ENCODE data around the gene CERK.

Gene CERK

GRCh38 chr22:46681010-46681409 is 57.0 kb downstream of the CERK start:
- TF ChIP-seq GATA2 (IDR thresholded peaks at IDR 0.05; ENCODE audit: low read depth, low read length) (no peak), GATA3 (IDR thresholded peaks at IDR 0.05; ENCODE audit: low read depth, low read length) (no peak)

- TF ChIP-seq GATA2 (IDR thresholded peaks at IDR 0.05; ENCODE audit: low read depth, low read length) (no peak), GATA3 (IDR thresholded peaks at IDR 0.05; ENCODE audit: low read depth, low read length) (no peak)
These were observed 58.3 kb downstream of the CERK start for GRCh38 chr22:46679706-46680269.

GRCh38 chr22:46678785-46679700 is 59.0 kb downstream of the CERK start:
- TF ChIP-seq GATA2 (IDR thresholded peaks at IDR 0.05; ENCODE audit: low read depth, low read length) (no peak), GATA3 (IDR thresholded peaks at IDR 0.05; ENCODE audit: low read depth, low read length) (no peak)

DNA sequence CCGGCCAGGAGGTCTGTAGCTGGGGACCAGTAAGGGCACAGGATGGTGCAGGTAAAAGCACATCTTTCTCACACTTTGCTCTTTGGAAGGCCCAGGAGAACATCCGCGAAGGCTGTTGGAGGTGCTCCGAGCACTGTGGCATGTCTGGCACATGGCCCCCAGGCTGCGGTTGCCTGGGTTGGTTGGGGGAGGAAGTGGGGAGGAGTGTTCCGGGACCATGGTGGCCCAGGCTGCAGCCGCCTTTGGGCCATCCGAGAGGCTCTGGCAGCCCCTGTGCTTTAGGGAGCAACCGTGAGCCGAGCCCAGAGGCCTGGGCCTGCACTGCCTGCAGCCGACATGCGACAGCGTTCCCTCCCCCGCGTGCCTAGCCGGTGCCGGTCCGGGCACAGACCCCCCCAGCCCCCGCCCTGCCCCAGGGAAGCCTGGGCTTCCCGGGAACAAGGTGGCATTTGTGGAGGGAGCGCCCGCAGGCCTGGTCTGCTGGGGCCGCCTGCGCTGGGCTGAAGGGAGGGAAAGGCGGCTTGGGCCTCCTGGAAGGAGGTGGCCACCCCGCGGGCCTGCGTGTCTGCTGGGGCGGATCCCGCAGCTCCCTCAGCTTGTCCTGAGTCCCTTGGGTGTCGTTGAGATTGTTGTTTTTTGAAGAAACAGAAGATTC is 59.9 kb downstream of the CERK start:
- no peak for TF ChIP-seq GATA3 (IDR thresholded peaks at IDR 0.05; ENCODE audit: low read depth, low read length)
- TF ChIP-seq GATA2 (IDR thresholded peaks at IDR 0.05; ENCODE audit: low read depth, low read length), result no peak

- TF ChIP-seq GATA2 (IDR thresholded peaks at IDR 0.05; ENCODE audit: low read depth, low read length) (no peak), GATA3 (IDR thresholded peaks at IDR 0.05; ENCODE audit: low read depth, low read length) (no peak)
These were observed 60.6 kb downstream of the CERK start for GRCh38 chr22:46677323-46678002.

DNA sequence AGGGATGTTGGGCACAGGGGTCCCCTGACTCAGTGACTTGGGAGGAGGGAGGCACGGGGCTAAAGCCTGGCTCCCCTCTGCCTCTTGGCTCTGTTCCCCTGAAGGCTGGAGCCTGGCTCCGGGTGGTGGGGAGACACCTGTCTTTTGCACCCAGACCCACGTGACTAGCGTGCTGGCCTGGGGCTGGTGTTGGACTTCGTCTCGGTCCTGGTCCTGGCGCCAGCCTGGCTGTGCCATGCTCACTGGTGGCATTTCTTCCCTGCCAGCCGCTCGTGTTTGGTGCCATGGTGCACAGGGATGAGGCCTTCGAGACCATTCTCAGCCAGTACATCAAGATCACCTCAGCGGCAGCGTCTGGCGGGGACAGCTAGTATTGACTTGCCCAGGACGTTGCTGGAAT is 61.2 kb downstream of the CERK start:
- TF ChIP-seq GATA2 (IDR thresholded peaks at IDR 0.05; ENCODE audit: low read depth, low read length) (no peak), GATA3 (IDR thresholded peaks at IDR 0.05; ENCODE audit: low read depth, low read length) (no peak)

- TF ChIP-seq GATA2 (IDR thresholded peaks at IDR 0.05; ENCODE audit: low read depth, low read length) (no peak), GATA3 (IDR thresholded peaks at IDR 0.05; ENCODE audit: low read depth, low read length) (no peak)
These were observed 61.6 kb downstream of the CERK start for GRCh38 chr22:46676479-46676878.

DNA sequence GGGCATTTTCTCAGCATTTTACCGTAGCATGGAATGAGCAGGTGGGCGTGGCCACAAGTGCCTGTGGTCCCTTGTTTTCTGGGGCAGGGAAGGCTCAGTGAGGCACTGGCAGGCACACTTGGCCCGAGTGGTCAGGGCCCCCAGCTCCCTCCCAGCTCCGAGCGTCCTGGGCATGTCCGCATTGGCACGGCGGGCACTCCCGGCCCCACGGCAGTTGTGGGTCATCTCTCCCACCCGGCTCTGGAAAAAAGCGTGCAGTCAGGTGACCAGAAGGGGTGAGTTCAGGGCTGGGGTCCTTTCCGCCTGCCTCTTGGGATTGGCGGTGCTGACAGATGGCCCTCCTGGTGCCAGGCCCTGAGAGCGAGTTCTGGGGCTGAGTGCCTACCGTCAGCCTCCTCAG is 62.1 kb downstream of the CERK start:
- TF ChIP-seq GATA2 (IDR thresholded peaks at IDR 0.05; ENCODE audit: low read depth, low read length) (no peak), GATA3 (IDR thresholded peaks at IDR 0.05; ENCODE audit: low read depth, low read length) (no peak)

DNA sequence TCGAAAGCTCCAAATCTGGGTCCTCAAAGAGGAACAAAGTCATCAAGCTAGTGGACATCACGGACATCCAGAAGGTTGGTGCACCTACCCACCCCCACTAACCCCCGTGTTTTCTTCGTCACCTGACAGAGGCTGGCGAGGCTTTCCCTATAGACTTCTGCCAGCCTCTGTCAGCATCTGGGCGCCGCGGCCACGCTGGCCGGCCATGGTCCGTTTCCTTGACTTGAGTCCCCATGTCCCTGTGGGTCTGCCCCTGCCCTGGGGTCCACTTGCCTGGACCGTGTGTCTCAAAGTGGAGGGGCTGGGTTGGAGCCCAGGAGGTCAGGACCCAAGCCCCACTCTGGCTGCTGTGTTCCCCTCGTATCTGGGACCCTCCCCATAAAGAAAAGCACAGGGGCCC is 62.6 kb downstream of the CERK start:
- no peak for TF ChIP-seq GATA3 (IDR thresholded peaks at IDR 0.05; ENCODE audit: low read depth, low read length)
- no peak for TF ChIP-seq GATA2 (IDR thresholded peaks at IDR 0.05; ENCODE audit: low read depth, low read length)

- TF ChIP-seq GATA3 (IDR thresholded peaks at IDR 0.05; ENCODE audit: low read depth, low read length) (no peak), GATA2 (IDR thresholded peaks at IDR 0.05; ENCODE audit: low read depth, low read length) (no peak)
These were observed 63.1 kb downstream of the CERK start for GRCh38 chr22:46674906-46675305.

- TF ChIP-seq GATA3 (IDR thresholded peaks at IDR 0.05; ENCODE audit: low read depth, low read length) (no peak), GATA2 (IDR thresholded peaks at IDR 0.05; ENCODE audit: low read depth, low read length) (no peak)
These were observed 63.7 kb downstream of the CERK start for GRCh38 chr22:46674367-46674781.

- TF ChIP-seq GATA2 (IDR thresholded peaks at IDR 0.05; ENCODE audit: low read depth, low read length) (no peak), GATA3 (IDR thresholded peaks at IDR 0.05; ENCODE audit: low read depth, low read length) (no peak)
These were observed 64.3 kb downstream of the CERK start for GRCh38 chr22:46673662-46674236.

GRCh38 chr22:46673205-46673604 is 64.8 kb downstream of the CERK start:
- TF ChIP-seq GATA2 (IDR thresholded peaks at IDR 0.05; ENCODE audit: low read depth, low read length) (no peak), GATA3 (IDR thresholded peaks at IDR 0.05; ENCODE audit: low read depth, low read length) (no peak)

GRCh38 chr22:46672731-46673130 is 65.3 kb downstream of the CERK start:
- TF ChIP-seq GATA2 (IDR thresholded peaks at IDR 0.05; ENCODE audit: low read depth, low read length) (no peak), GATA3 (IDR thresholded peaks at IDR 0.05; ENCODE audit: low read depth, low read length) (no peak)
